Activated CD4-positive, alpha-beta T cell treated with anti-CD3 and anti-CD28 coated beads, Interleukin-2, amount 10 ng/mL, durations not matched to agents 7 days and 5 days (primary cell): ENCODE measurements around the gene MOB3B. TPM values are rescaled to one million over a fixed set of nuclear protein-coding genes. Genes with fewer than 3 reads are reported as not detected.

Experiments
- CTCF ChIA-PET: fragments of 350-600 bp; sonication (Branson Sonifier 250); formaldehyde crosslinking; loops from one replicate; lab custom pipeline; 2021; ENCODE audit warnings: antibody characterized with exemption; lab: Charles Lee
- POLR2A ChIA-PET: fragments of 350-600 bp; sonication (Branson Sonifier 250); formaldehyde crosslinking; loops from one replicate; lab custom pipeline; 2021; ENCODE audit warnings: antibody characterized with exemption; lab: Charles Lee
- DNase-seq: peaks from one replicate; pipeline ENCODE4 v3.0.0-alpha.2; 2020
- H3K27ac Mint-ChIP-seq: one replicate; pipeline ENCODE4 v1.8.0; 2021; ENCODE audit warnings: mild to moderate bottlenecking, moderate library complexity, mixed read lengths
- H3K27me3 Mint-ChIP-seq: one replicate; pipeline ENCODE4 v1.8.0; 2021; ENCODE audit warnings: mixed read lengths
- H3K36me3 Mint-ChIP-seq: one replicate; pipeline ENCODE4 v1.8.0; 2021; ENCODE audit warnings: low read depth, mixed read lengths
- H3K4me1 Mint-ChIP-seq: one replicate; pipeline ENCODE4 v1.8.0; 2021; ENCODE audit warnings: mixed read lengths
- H3K4me3 Mint-ChIP-seq: one replicate; pipeline ENCODE4 v1.8.0; 2021; ENCODE audit warnings: mild to moderate bottlenecking, moderate library complexity, mixed read lengths
- H3K9me3 Mint-ChIP-seq: one replicate; pipeline ENCODE4 v1.8.0; 2021; ENCODE audit warnings: mixed read lengths
- total RNA-seq, 2 experiments: library from RNA; stranded (reverse); gene quantifications; one replicate each; pipeline ENCODE4 v1.2.3, GENCODE V29; 2021

Gene MOB3B
- total RNA-seq, 2 experiments from 2014 or later: 0.62 to 0.71 TPM

DNA sequence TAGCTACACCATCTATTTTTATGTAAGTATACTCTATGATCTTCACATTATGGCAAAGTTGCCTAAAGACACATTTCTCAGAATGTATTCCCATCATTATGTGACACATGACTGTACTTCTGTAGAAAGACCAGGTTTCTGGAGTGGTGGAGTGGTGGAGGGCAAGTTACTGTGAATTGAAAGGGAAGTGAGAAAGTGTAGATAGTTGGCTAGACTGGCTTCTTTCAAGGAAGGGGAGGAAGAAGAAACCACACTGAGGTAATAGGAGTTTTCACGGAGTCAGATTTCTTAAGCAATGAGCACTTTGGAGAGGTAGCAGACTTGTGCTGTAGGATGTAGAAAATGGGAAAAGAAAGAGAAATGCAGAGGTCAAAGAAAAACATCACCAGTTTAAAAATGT lies 181.7 kb downstream of the MOB3B start:
- POLR2A ChIA-PET: no interaction called here
- Mint-ChIP-seq H3K4me3 (no peak overlapping the region), H3K27ac (no peak overlapping the region), H3K27me3 (no peaks in the 10 kb centered on the region), H3K4me1 (peaks cover 26% of the 10 kb centered on the region), H3K36me3 (peaks cover 2% of the 10 kb centered on the region), H3K9me3 (no peaks in the 10 kb centered on the region)
- DNase-seq: no peak
- CTCF ChIA-PET: no interaction called here

DNA sequence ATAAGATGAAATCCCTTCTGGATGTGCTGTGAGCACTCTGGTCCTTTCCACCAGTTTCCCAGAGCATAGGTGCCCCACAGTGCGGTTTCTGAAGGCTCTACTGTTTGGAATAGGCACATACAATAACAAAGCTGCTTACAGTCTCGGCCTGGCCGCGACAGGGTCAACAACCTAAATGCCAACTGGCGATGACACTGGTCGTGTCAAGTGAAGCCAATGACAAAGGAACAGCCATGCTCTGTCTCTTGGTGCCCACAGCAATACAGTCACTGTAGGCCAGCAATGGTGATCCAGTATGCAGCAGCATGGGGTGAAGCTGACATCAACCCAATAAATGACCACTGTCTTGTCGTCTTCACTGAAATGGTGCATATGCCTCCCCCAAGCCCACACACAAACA lies 184.8 kb downstream of the MOB3B start:
- CTCF ChIA-PET: no interaction called here
- Mint-ChIP-seq H3K9me3 (no peaks in the 10 kb centered on the region), H3K36me3 (peaks cover 2% of the 10 kb centered on the region), H3K27ac (no peak overlapping the region), H3K4me3 (no peak overlapping the region), H3K27me3 (no peaks in the 10 kb centered on the region), H3K4me1 (peaks cover 6% of the 10 kb centered on the region)
- no peak for DNase-seq
- POLR2A ChIA-PET: no interaction called here

DNA sequence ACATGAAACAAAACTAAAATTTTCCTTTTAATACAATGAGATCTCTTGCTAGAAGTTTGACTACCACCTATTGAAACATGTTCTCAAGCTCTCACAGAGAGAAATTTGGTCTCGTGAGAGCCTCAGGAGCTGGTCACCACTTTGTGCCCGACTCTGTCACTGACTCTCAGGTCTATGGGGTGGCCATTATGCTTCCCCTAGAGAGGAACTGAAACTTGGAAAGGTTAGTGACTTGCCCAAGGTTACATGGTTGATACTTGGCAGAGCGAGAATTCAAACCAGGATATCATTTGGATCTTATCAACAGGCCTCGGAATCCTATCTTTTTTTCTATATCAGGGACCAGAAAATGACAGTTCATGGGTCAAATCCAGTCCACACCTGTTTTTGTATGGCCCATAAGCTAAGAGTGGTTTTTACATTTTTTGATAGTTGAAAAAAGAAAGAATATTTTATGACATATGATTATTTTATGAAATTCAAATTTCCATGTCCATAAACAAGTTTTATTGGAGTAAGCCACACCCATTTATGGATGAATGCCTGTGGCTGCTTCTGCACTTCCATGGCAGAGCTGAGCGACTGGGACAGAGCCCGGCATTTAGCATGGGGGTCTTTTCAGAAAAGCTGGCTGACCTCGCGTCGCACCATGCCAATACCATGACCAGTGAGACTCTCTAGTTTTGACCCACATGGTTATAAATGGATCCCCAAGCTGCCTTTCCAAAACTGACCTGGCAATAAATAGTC lies 187.9 kb downstream of the MOB3B start:
- no peak for DNase-seq
- H3K36me3 Mint-ChIP-seq: no peaks in the 10 kb centered on the region
- no peak overlapping the region for H3K4me3 Mint-ChIP-seq
- CTCF ChIA-PET: no interaction called here
- no peaks in the 10 kb centered on the region for H3K9me3 Mint-ChIP-seq
- H3K27me3 Mint-ChIP-seq: no peaks in the 10 kb centered on the region
- no peaks in the 10 kb centered on the region for H3K4me1 Mint-ChIP-seq
- no peak overlapping the region for H3K27ac Mint-ChIP-seq
- POLR2A ChIA-PET: no interaction called here

DNA sequence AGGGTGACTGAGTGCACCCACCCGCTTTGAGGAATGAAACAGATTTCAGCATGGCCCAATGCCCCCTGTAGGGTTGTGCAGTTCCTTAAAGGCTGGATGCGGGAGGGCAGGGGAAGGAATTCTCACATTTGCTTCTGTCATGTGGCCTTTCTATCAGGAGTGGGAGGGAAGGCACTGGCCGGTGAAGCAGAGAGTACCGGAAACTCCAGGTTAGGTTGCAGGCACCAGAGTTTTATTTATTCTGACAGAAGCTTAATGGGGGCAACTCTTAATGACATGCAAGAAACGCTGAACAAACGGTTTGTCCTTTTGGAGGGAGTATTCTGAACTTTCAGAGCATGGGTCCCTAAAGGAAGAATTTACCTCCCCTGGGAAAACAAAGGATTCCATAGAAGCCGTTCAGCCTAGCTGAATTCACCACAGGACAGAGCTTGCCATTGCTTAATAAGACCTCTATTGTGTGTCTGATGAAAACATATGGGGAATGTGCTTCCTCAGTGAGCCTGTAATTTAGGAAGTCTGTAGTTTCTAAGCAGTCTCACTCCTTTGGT lies 188.6 kb downstream of the MOB3B start:
- CTCF ChIA-PET: no interaction called here
- Mint-ChIP-seq H3K4me3 (no peak overlapping the region), H3K36me3 (no peaks in the 10 kb centered on the region), H3K4me1 (no peaks in the 10 kb centered on the region), H3K27me3 (no peaks in the 10 kb centered on the region), H3K27ac (no peak overlapping the region), H3K9me3 (no peaks in the 10 kb centered on the region)
- DNase-seq: no peak
- POLR2A ChIA-PET: no interaction called here

DNA sequence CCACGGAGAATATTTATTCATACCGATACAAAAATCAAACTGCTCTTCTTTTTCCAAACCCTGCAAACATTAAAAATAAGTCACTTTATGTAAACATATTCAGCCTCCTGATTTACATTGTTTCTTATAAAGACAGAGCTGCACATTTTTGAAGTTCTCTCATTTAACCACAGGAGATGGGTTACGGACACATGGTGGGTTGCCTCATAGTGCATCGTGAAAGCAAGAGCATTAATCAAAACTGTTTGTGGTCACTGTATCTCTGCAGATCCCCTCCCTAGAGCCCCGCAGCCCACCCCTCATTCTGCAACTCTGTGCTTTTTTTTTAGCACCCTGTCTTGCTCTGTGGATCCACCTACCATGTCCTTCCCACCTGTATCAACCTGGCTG lies 189.3 kb downstream of the MOB3B start:
- no peak for DNase-seq

DNA sequence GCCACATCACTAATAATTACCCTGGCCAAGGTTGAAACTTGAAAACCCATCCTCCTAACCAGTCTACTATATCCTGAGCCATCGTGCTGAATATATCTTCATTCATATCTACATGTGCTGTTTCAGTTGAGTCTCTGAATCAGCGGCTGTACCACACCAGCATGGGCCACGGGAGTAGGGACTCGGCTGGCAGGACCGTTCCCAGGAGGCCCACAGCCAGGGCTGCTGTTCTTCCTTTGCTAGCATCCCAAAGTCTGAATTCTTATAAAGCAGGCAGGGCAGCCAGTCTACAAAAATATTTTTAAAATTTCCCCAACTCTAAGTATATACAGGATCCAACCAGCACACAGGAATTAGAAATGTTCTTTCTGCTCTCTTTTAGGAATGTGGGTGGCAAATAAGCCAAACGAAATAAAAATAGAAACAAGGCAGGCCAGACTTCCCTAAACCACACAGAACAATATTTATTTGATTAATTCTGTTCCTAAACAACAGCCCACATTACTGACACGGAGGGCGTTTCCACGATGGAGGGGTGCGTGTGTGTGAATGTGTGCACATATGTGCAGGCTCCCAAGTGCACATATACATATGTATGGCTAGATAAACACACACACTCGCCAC lies 189.8 kb downstream of the MOB3B start:
- Mint-ChIP-seq H3K4me1 (no peaks in the 10 kb centered on the region), H3K36me3 (no peaks in the 10 kb centered on the region), H3K27me3 (peaks cover 3% of the 10 kb centered on the region), H3K27ac (no peak overlapping the region), H3K4me3 (no peak overlapping the region), H3K9me3 (no peaks in the 10 kb centered on the region)
- POLR2A ChIA-PET: no interaction called here
- CTCF ChIA-PET: no interaction called here
- DNase-seq: no peak

More for the DNA sequence above, 189.3 kb downstream of the MOB3B start:
- CTCF ChIA-PET: no interaction called here
- Mint-ChIP-seq H3K27ac (no peak overlapping the region), H3K9me3 (no peaks in the 10 kb centered on the region), H3K36me3 (no peaks in the 10 kb centered on the region), H3K4me3 (no peak overlapping the region), H3K4me1 (no peaks in the 10 kb centered on the region), H3K27me3 (peaks cover 3% of the 10 kb centered on the region)
- POLR2A ChIA-PET: no interaction called here

GRCh38 chr9:27338527-27338903 lies 191.1 kb downstream of the MOB3B start:
- H3K36me3 Mint-ChIP-seq: no peaks in the 10 kb centered on the region
- H3K4me3 Mint-ChIP-seq: no peak overlapping the region
- H3K9me3 Mint-ChIP-seq: no peaks in the 10 kb centered on the region
- H3K27ac Mint-ChIP-seq: no peak overlapping the region
- DNase-seq: no peak
- POLR2A ChIA-PET: no interaction called here
- CTCF ChIA-PET: no interaction called here
- peaks cover 3% of the 10 kb centered on the region for H3K27me3 Mint-ChIP-seq
- H3K4me1 Mint-ChIP-seq: peaks cover 2% of the 10 kb centered on the region

- Mint-ChIP-seq H3K4me1 (peaks cover 2% of the 10 kb centered on the region), H3K36me3 (no peaks in the 10 kb centered on the region), H3K27me3 (peaks cover 3% of the 10 kb centered on the region), H3K4me3 (no peak overlapping the region), H3K27ac (no peak overlapping the region), H3K9me3 (no peaks in the 10 kb centered on the region)
- DNase-seq: no peak
- ChIA-PET CTCF (no interaction called here), POLR2A (no interaction called here)
Observed at GRCh38 chr9:27337833-27338526, 191.6 kb downstream of the MOB3B start.

DNA sequence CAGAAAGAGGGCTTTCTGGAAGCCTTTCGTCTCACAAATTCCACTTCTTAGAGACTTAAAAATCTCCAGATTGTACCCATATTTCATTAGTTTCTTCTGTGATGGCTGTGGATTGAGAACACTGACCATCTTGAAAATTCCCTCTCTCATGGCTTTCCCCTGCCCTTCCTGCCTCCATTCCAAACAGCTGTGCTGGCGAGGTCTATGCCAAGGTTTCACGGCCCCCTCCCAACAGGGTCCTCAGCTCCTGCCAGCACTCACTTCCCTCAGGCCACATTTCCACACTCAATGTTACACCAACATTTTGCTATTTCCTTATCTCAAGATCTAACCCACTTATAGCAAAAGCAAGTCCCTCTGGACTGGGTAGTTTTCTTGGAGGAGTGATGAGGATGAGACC lies 192.4 kb downstream of the MOB3B start:
- Mint-ChIP-seq H3K27ac (no peak overlapping the region), H3K4me3 (no peak overlapping the region), H3K36me3 (no peaks in the 10 kb centered on the region), H3K4me1 (peaks cover 2% of the 10 kb centered on the region), H3K27me3 (peaks cover 3% of the 10 kb centered on the region), H3K9me3 (no peaks in the 10 kb centered on the region)
- CTCF ChIA-PET: no interaction called here
- no peak for DNase-seq
- POLR2A ChIA-PET: no interaction called here

- H3K27me3 Mint-ChIP-seq: peaks cover 3% of the 10 kb centered on the region
- ChIA-PET POLR2A (no interaction called here), CTCF (interaction anchor here (0.6 kb wide), 1 partner anchor 152 kb away, joined by 3 read pairs; no protein-coding TSS in a partner anchor)
- H3K4me1 Mint-ChIP-seq: peaks cover 2% of the 10 kb centered on the region
- H3K27ac Mint-ChIP-seq: no peak overlapping the region
- no peaks in the 10 kb centered on the region for H3K9me3 Mint-ChIP-seq
- H3K36me3 Mint-ChIP-seq: no peaks in the 10 kb centered on the region
- DNase-seq: no peak
- H3K4me3 Mint-ChIP-seq: no peak overlapping the region
Observed at GRCh38 chr9:27336829-27337228, 192.8 kb downstream of the MOB3B start.

GRCh38 chr9:27336126-27336525 lies 193.5 kb downstream of the MOB3B start:
- Mint-ChIP-seq H3K4me3 (no peak overlapping the region), H3K4me1 (peaks cover 2% of the 10 kb centered on the region), H3K9me3 (no peaks in the 10 kb centered on the region), H3K27ac (no peak overlapping the region), H3K27me3 (peaks cover 4% of the 10 kb centered on the region), H3K36me3 (no peaks in the 10 kb centered on the region)
- DNase-seq: no peak
- POLR2A ChIA-PET: no interaction called here
- CTCF ChIA-PET: interaction anchor here (0.6 kb wide), 1 partner anchor 153 kb away, joined by 3 read pairs; no protein-coding TSS in a partner anchor

DNA sequence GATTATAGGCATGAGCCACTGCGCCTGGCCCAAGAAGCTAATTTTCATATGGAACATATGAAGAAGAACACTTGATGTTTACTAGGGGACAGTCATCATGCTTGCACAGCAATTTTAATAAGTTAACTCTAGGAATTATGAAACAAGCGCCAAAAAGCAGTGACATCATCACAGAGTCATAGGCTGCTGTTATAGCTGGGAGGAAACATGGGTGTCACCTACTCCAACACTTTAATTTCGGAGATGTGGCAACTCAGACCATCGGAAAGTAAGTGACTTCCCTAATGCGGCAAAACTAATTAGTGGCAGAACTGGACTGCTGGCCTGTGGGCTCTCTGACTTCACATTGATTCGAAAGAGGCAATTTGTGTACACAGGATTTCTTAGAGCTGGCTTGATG lies 194.5 kb downstream of the MOB3B start:
- POLR2A ChIA-PET: no interaction called here
- no peak overlapping the region for H3K27ac Mint-ChIP-seq
- H3K9me3 Mint-ChIP-seq: no peaks in the 10 kb centered on the region
- CTCF ChIA-PET: no interaction called here
- no peak for DNase-seq
- H3K36me3 Mint-ChIP-seq: no peaks in the 10 kb centered on the region
- no peak overlapping the region for H3K4me3 Mint-ChIP-seq
- peaks cover 4% of the 10 kb centered on the region for H3K27me3 Mint-ChIP-seq
- peaks cover 2% of the 10 kb centered on the region for H3K4me1 Mint-ChIP-seq
